GM12892 (cell line): ENCODE results near the gene SLC16A1.

ENCODE experiments used
- POLR2A ChIP-seq: IDR thresholded peaks from 2 replicates; pipeline ENCODE4 v1.6.1; 2011; ENCODE audit warnings: low read depth, low read length, control low read depth
- POLR2AphosphoS5 ChIP-seq: IDR thresholded peaks from 2 replicates; pipeline ENCODE4 v1.6.1; 2011; ENCODE audit warnings: low read depth, low read length, control low read depth

- TF ChIP-seq POLR2A, result no peak
- TF ChIP-seq POLR2AphosphoS5, result no peak
Measured at GRCh38 chr1:112939810-112940209, 16.2 kb downstream of the SLC16A1 start.
